HG02840 (cell line): Measurements from ENCODE around the gene CLTB.

Experiments
- ATAC-seq: cut with Tn5 transposase; IDR thresholded peaks from one replicate; pipeline ENCODE4 v1.9.1; 2021; ENCODE audit warnings: mild to moderate bottlenecking, moderate library complexity, moderate number of reproducible peaks; ENCODE audit not compliant: unreplicated experiment, low FRiP score

Gene CLTB

GRCh38 chr5:176406436-176407052, 9.8 kb downstream of the CLTB start:
- no peak for ATAC-seq

DNA sequence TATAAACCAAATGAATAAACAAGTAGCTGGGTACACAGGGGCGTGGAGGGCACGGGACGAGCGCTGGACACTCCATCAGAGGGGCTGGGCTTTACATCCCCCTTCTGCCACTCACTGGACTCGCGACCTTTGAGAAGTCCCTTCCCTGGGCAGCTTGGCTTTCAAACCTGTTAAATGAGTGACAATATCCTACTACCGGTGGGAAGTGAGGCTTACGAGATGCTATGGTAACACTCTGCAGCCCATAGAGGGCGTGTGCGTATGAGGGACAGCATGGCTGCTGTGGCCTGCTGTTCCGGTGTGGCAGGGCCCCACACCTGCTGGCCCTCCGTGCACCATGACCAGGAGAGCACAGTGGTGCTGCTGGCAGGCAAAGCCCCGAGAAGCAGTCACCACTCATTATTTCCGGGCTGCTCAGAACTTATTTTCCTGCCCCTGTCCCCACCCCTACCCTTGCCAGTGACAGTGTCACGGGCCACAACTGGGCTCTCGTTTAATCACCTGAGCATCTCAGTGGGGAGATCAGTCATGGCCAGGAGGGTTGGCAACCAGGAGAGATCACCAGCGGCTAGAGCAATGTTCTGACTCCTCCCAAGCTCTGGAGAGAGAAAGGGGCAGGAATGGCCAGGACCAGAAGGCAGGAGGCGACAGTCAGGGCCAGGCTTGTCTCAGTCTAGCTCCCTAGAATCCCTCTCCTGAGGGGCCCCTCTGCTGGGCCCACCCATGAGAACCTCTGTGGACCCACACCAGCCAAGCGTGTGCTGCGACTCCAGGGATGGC, 10.5 kb downstream of the CLTB start:
- ATAC-seq: no peak

DNA sequence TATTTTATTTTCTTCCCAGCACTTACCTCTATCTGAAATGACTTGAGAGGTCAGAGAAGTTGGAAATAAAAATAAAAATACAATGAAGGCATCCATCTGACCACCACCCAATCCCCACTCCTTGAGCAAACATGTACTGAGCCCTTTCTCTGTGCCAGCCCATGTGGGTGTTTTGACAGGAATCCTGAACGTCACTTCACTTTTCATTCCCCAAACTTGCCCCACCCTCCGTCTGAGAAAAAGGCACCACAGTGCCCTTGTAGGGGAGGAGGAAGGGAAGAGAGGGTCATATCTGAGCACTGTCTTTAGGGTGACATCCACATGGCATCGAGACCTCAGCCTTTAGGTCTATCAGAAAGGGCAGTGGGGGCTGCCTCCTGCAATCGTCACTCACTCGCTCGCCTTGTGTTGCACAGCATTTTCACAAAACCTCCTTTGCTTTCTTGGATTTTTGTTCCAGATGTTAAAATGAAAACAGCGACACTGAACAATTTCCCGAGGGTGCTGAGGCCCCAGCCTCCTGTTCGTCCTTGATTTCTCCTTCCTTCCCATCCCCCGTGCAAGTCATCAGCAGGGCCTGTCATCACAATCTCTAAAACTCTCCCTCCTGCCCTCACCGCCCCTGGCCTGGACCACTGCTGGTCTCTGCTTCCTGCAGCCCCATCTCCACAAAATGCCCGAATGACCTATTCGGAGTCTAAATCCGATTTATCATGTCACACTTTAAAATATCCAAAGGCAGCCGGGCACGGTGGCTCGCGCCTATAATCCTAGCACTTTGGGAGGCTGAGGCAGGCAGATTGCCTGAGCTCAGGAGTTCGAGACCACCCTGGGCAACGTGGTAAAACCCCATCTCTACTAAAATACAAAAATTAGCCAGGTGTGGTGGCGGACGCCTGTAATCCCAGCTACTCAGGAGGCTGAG, 14.8 kb downstream of the CLTB start:
- ATAC-seq: no peak

DNA sequence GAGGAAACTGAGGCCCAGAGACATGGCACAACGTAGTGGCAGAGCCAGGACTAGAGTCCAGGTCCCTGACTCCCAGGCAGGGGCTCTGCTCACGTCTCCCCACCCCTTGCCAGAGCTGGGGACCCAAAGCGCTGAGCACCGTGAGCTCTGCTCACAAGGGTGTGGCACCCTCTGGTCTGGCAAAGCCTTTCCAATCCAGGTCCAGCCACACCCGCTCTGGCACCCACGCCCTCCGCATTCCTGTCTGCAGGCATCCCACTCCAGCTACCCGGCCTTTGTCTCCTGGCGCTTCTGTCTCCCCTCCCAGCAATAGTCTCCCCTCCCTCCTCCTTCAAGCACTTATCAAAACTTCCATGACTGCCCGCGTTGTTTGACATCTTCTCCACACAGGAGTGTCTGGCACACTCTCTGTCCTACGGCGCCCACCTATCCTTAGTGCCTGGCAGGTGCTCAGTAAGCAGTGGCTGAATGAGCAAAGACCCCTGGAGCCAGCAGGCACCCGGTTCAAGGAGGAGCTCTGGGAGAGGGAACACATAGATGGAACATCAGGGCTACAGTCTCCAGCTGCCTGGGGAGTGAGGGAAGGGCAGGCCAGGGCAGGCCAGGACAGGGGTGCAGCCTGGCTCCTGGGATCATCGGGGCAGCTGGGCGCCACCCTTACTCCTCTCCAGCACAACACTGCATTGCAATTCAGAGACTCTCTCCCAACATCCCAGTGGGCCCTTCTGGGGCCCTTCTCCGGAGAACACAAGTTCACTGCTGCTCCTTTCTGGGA, 15.8 kb downstream of the CLTB start:
- ATAC-seq: no peak

GRCh38 chr5:176397736-176398420, 18.5 kb downstream of the CLTB start:
- ATAC-seq: no peak

DNA sequence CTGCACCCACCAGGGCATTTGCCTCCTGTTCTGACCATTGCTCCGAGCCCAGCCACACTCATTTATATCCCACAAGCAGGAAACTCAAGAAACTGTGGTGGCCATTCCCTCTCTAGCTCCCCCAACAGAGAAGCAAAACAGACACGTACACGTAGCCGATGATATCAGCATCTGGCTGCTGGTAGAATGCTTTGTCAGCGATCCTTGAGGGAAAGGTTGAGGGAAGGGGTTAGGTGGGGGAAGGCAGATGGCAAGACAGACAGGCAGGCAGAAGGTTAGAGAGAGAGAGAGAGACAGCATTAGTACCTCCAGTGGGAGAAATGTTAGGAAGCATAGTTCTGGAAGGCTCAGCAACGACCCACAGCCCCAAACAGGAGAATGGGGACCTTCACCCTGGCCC, 20.0 kb downstream of the CLTB start:
- no peak for ATAC-seq

DNA sequence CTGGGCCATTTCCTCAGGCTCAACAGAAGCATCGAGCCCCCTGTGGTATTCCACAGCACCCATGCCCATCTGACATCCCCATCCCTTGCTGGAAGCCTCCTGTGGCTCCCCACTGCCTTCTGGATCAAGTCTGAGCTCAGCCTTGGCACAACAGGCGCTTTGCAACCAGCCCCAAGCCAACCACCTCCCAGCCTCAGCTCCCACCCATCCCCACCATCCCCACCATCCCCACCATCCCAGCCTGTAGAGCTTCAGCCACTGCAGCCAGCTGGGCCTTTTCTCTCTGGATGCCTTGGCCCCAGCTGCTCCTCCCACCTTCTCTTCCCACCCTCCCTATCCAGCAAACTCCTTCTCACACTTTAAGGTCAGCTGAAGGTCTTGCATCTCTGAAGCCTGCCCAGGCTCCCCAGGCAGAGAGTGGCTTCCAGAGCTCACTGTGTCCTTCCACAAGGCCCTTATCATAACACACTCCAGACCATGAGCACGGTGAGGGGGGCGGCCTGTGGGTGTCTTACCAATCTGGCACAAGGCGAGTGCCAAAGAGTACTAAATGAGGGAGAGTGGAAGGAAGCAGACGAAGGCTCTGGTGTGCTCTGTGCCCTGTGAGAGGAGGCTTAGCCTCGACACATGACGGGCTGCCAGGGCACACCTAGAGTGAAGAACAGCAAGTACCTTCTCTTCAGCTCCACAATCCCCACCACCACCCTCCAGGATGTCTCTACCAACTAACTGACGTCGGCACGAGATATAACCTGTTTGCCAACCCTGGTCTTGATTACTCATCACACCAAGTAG, 21.3 kb downstream of the CLTB start:
- ATAC-seq: no peak

DNA sequence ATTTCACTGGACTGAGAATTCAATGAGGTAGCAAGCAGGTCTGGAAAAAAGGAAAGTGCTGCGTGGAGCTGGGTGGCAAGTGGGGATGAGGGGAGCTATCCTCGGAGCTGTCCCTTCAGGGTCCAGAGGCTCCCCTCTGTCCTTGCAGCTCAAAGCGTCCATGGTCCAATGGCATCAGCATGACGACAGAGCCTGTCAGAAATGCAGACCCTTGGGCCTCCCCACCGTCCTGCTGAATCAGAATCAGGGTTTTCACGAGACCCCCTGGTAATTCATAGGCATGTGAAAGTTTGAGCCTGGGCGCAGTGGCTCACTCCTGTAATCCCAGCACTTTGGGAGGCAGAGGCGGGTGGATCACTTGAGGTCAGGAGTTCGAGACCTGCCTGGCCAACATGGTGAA, 22.2 kb downstream of the CLTB start:
- ATAC-seq: no peak

GRCh38 chr5:176392526-176392925, 23.8 kb downstream of the CLTB start:
- ATAC-seq: no peak

GRCh38 chr5:176391999-176392398, 24.3 kb downstream of the CLTB start:
- ATAC-seq: no peak

DNA sequence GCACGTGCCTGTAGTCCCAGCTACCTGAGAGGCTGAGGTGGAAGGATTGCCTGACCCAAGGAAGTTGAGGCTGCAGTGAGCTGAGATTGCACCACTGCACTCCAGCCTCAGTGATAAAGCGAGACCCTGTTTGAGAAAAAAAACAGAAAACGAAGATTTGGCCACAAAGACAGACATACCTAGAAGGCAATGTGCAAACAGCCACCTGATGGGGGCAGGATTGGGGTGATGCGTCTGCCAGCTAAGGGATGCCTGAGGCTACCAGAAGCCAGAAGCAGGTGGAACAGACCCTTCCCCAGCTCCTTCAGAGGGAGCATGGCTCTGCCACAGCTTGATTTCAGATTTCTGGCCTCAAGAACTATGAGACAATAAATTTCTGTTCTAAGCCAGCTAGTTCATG, 24.9 kb downstream of the CLTB start:
- no peak for ATAC-seq

- ATAC-seq: peak; percentile 34
These were observed 26.9 kb downstream of the CLTB start for GRCh38 chr5:176389135-176390123.

DNA sequence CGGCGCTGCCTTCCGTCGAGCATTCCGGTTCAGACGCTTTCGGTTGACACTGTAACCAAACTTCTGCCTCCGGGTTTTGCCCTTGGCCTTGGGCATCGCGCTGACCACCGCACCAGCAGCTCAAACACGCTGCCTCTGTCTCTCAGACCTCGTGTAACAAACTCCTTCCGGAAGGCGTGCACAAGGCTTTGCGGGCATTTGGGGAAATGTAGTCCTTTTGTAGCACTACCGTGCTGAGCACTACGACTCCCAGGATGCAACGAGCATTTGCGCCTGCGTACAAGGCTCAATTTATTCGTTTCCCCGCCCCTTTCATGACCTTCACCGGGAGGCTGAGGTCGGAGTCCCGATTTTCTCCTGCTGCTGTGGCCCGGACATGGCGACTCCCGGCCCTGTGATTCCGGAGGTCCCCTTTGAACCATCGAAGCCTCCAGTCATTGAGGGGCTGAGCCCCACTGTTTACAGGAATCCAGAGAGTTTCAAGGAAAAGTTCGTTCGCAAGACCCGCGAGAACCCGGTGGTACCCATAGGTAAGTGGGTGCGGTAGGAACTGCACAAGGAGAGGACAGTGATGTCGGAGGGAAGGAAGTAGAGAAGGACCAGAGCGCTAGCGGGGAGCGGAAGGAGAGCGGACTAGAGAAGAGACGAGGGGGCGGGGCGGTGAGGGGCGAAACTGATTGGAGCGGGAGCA, 27.8 kb downstream of the CLTB start, which contains the start of the genes HIGD2A and NOP16:
Gene HIGD2A, plus strand, starts transcription at position 308 of the 691 bp plus-strand sequence. Its CDS starts 69 bp downstream, at position 377.
Gene NOP16, minus strand, starts transcription at position 155 of the 691 bp plus-strand sequence. Its CDS starts 59 bp downstream, at position 96.
- ATAC-seq: peak; percentile 87

- ATAC-seq: no peak
These were observed 28.3 kb downstream of the CLTB start for GRCh38 chr5:176388003-176388443.

GRCh38 chr5:176387384-176387925, 28.9 kb downstream of the CLTB start:
- no peak for ATAC-seq

- ATAC-seq: no peak
These were observed 29.8 kb downstream of the CLTB start for GRCh38 chr5:176386491-176386890.

- ATAC-seq: no peak
These were observed 31.3 kb downstream of the CLTB start for GRCh38 chr5:176384991-176385390.
